Astrocyte (in vitro differentiated cells and primary cell): ENCODE data around the gene AP3S1.

Source experiments
- EZH2 ChIP-seq: IDR thresholded peaks from 2 replicates; pipeline ENCODE4 v1.6.1; 2012; ENCODE audit warnings: mild to moderate bottlenecking, low read length, inconsistent platforms; ENCODE audit not compliant: insufficient read depth
- TF ChIP-seq, protein P1 (sequence below): IDR thresholded peaks from 2 replicates; pipeline ENCODE4 v1.5.1; 2011; ENCODE audit warnings: low read depth, mild to moderate bottlenecking, inconsistent platforms, low read length, moderate library complexity; ENCODE audit not compliant: insufficient read depth

DNA sequence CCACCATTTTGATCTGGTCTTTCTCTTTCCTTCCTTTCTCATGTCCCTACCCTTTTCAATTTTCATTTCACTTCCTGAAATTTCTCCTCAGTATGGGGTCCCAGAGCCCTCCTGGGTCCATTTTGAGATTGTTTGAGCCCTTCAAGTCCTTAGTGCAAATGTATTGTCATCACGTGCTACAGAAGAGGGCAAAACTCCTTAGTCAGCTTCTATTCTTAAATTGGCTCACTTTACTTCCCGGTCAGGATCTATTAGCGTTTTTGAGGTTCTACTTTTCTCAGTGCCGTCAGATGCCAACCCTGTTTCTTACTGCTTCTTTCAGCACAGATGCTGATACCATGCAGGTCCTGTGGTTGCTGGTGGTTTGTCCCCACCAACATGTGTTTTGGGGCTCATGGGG, 6.3 kb upstream of the AP3S1 start:
- TF ChIP-seq, protein P1, sequence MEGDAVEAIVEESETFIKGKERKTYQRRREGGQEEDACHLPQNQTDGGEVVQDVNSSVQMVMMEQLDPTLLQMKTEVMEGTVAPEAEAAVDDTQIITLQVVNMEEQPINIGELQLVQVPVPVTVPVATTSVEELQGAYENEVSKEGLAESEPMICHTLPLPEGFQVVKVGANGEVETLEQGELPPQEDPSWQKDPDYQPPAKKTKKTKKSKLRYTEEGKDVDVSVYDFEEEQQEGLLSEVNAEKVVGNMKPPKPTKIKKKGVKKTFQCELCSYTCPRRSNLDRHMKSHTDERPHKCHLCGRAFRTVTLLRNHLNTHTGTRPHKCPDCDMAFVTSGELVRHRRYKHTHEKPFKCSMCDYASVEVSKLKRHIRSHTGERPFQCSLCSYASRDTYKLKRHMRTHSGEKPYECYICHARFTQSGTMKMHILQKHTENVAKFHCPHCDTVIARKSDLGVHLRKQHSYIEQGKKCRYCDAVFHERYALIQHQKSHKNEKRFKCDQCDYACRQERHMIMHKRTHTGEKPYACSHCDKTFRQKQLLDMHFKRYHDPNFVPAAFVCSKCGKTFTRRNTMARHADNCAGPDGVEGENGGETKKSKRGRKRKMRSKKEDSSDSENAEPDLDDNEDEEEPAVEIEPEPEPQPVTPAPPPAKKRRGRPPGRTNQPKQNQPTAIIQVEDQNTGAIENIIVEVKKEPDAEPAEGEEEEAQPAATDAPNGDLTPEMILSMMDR, result no peak
- TF ChIP-seq EZH2, result no peak
